Hematopoietic multipotent progenitor cell treated with erythropoietin and hydrocortisone succinate and interleukin-3 and kit ligand, for 6 days (in vitro differentiated cells): ENCODE data around the gene ACSBG1.

ENCODE experiments used
- DNase-seq: peaks from one replicate; pipeline ENCODE4 v3.0.0-alpha.2; 2015

ACSBG1 gene

DNA sequence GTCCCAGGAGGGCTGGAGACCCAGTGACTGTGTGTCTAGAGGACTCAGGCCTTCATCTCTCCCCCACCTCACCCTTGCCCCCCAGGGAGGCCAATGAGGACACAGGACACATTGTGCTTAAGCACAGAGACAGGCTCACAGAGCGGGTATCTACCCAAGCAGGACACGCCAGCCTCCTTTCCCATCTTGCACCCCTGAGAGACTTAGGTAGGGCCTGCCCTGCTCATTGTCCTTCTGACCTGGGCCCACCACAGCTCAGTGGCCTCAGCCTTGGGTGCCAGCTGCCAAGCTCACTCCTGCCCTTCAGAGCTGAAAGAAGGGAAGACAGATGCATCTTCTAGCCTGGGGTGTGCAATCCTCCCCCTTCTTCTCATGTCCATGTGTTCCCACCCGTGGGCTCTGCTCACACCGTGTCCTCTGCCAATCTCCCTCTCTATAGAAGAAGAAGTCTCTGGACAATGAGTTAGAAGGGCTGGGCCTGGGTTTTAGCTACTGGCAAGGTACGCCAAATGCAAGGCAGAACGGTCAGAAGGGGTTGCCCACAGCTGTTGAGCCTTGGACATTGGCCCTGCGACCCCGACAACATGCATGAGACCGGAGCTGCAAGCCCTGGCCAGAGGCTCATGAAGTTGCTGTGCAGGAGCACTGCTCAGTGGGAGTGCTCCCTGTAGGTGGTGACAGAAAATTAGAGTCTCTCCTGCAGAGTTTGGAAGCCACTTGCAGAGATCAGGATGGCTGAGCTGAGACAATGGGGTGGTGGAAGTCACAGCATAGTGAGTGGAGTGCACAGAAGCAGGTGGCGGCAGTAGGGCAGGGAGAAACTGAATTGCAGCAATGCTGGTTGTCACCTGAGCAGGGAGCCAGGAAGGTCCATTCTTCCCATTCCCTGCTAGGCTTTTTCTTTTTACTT lies 32.8 kb downstream of the ACSBG1 start:
- no peak for DNase-seq

- no peak for DNase-seq
These were observed 34.0 kb downstream of the ACSBG1 start for GRCh38 chr15:78200276-78200930.

GRCh38 chr15:78197632-78198031 lies 36.7 kb downstream of the ACSBG1 start:
- no peak for DNase-seq

DNA sequence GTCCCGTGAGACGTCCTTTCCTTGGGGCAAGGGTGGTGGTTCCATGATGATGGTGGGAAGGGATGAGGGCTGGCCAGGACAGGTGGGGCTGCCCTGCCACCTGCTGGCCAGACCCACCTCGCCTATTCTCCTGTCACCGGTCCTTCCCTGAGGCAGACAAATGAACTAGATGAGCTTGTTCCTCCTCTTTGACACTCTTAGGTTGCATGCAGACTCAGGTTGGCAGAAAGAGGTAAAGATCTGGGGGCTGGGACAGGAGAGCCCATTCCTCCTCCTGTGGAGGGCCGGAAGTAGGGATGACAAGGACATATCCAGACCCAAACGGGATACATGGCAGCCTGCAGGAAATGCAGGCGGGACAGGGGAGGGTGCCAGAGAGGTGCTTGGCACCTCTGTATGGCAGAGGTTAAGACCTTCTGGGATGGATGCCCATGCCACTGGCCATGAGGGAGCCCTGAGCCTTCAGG lies 38.6 kb downstream of the ACSBG1 start:
- peak; percentile 68 for DNase-seq

- DNase-seq, result no peak
These were observed 39.8 kb downstream of the ACSBG1 start for GRCh38 chr15:78194568-78194925.

DNA sequence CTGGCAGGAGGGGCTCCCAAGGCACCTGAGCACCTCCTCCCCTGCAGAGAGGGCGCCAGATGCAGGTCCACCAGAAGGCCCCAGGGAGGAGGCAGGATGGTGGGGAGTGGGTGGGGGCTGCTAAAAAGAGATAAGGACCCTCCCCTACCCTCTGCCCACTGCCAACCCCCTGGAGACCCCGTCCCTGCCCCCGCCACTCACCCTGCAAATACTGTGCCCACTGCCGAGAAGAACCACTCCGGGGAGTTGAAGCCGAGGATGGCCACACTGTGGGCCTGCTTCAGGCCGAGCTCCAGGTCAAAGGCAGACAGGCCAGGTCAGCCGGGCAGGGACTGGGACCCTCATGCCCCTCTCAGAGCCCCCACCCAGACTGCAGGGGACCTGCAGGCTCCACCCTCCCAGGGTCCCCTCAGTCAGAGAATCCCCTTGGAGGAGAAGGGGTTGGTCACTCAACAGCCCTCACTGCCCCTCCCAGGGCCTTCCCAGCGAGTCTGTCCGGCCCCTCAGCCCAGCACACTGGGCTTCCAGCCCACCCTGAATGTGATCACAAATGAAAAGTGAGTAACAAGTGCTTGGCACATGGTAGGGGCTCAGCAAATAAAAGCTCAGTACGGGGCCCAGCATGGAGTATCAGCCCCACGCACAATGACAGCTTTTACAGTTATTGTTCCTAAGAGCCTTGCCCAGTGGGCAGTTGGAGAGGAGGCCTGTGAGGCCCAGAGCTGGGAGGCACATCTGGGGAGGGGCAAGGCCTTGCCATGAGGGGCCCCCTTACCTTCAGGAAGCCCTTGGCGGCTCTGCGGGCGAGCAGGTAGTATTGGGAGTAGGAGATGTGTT lies 40.4 kb downstream of the ACSBG1 start:
- DNase-seq, result no peak

GRCh38 chr15:78192826-78193594 lies 41.4 kb downstream of the ACSBG1 start:
- no peak for DNase-seq

- no peak for DNase-seq
These were observed 51.5 kb downstream of the ACSBG1 start for GRCh38 chr15:78182821-78183220.

- DNase-seq, result no peak
These were observed 52.0 kb downstream of the ACSBG1 start for GRCh38 chr15:78182336-78182700.

DNA sequence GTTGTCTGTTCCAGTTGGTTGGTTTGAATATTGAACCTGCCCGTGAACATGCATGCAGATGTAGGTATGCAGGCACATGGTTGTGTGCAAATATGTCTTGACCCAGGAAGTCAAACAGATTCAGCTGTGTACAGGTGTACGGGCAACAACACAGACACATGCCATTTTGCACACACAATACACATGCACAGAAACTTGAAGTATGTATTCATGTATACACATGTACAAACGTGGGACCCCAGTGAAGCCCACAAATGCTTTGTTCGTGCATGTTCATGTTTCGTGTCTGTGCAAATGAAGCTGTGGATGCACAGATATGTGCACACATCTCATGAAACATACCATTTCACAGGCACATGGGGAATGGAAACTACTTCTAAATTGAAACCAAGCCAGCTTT lies 54.5 kb downstream of the ACSBG1 start:
- DNase-seq, result no peak

GRCh38 chr15:78179286-78179840 lies 55.0 kb downstream of the ACSBG1 start:
- DNase-seq, result no peak

DNA sequence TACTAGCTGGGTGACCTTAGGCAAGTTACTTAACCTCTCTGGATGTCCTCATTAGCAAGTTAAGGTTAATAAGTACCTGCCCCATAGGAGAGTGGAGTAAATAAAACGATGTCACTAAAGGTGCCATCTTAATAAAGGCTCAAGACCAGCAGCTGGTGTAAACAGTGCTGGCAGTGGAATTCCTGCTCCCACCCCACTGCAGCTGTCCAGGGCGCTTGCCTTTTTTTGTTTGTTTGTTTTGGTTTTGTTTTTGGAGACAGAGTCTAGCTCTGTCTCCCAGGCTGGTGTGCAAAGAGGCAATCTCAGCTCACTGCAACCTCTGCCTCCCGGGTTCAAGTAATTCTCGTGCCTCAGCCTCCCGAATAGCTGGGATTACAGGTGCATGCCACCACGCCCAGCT lies 56.3 kb downstream of the ACSBG1 start:
- DNase-seq, result no peak

GRCh38 chr15:78177447-78177873 lies 56.9 kb downstream of the ACSBG1 start:
- DNase-seq, result peak; percentile 67

DNA sequence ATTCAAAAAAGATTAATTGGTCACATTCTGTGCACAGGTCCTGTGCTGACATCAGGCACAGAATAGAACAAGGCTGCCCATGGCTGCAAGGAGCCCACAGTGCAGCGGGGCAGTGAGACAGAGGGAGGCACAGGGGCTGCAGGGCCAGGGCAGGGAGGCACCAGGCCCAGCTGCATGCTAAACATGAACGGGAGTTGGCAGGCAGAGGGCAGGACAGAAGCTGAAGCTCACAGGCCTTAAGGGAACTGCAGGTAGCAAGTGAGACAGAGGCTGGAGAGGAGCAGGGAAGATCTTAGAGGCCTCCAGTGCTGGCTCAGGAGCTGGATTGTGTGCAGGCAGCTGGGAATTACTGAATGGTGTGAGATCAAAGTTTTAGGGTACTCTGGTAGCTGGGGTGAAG lies 59.0 kb downstream of the ACSBG1 start:
- no peak for DNase-seq

DNA sequence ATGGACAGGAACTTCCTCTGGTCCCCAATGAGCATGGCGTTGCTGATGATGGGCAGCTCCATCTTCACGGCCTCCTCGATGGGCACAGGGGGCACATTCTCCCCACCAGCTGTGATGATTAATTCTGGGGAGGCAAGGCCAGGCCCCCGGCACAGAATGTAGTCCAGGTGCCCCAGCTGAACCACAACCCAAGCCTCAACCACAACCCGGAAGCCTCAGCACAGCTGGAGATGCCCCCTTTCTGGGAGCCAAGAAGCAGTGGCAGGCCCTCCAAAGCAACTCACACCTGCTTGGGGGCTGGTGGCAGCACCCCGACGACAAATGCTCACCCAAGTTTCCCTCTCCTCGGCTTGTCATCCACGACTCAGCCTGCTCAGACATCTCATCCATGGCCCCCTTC lies 60.0 kb downstream of the ACSBG1 start:
- peak; percentile 32 for DNase-seq

- DNase-seq, result no peak
These were observed 62.4 kb downstream of the ACSBG1 start for GRCh38 chr15:78171864-78172472.

DNA sequence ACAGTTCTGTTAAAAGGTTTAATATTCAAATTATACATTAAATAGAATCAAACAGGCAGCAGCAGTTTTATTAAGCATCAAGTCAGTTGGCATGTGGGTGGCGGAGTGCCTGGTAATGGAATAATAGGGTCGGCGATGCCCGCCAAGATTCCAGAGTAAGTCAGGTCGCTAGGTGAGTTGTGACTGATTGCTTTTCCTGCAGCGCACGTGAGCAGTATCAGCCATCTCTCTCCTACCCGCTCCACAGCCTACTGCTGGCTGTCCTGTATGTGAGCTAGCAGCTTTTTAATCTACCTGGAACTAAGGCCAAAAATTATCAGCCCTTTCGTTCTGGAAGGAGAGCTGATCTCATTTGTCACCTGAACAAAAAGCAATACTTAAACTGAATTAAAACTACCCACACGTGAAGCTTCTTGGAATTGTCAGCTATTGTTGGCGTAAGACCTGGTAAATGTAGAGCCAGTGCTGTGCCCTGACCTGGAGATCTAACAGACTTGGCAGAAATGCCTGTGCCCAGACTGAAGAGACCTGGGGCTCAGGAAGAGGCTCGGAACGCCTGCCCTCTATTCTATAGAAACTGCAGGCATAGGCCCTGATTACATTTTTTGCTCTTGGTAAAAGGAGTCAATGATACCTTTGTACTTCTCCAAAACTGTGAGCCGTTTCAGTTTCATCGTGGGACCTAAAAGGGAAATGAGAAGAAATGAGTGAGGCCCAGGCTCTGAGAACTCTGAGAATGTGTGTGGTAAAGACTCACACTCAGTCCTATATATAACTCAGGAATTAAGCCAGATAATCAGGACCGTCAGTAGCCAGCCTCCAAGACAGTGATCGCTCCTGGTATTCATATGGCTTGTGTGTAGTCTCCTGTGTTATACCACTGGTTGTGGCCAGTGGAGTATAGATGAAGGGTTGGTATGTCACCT lies 63.3 kb downstream of the ACSBG1 start:
- DNase-seq, result no peak

- DNase-seq, result no peak
These were observed 65.8 kb downstream of the ACSBG1 start for GRCh38 chr15:78168608-78169007.

GRCh38 chr15:78167227-78167888 lies 67.0 kb downstream of the ACSBG1 start:
- DNase-seq, result no peak

GRCh38 chr15:78164010-78164409 lies 70.4 kb downstream of the ACSBG1 start:
- DNase-seq, result no peak
